HCT116 (cell line): ENCODE measurements around the gene COMTD1. TPM values are rescaled to one million over a fixed set of nuclear protein-coding genes. Genes with fewer than 3 reads are reported as not detected.
A peak's percentile ranks its signal among the peaks of the same experiment; 100 is the strongest.

Source experiments
- ATAC-seq: fragments of 200-7000 bp; cut with Tn5 transposase; 2 replicates; pipeline ENCODE4 v1.9.1; 2020; ENCODE audit warnings: mild to moderate bottlenecking, moderate library complexity
- BruUV-seq: library from RNA; stranded (reverse); fragments of 400-500 nt; replicated peaks from 2 replicates; lab custom pipeline; 2021; lab: Mats Ljungman, UMichigan
- CTCF ChIA-PET: fragments of 300-600 bp; sonication (Branson Sonifier 250); formaldehyde crosslinking; loops from one replicate; lab custom pipeline; 2021; ENCODE audit warnings: antibody characterized with exemption; lab: Charles Lee
- POLR2A ChIA-PET: fragments of 300-600, 350-600 bp; sonication (Branson Sonifier 250); formaldehyde crosslinking; loops from one replicate; lab custom pipeline; 2021; ENCODE audit warnings: antibody characterized with exemption; lab: Charles Lee
- RAD21 ChIA-PET, 2 experiments: fragments of 300-600 bp; sonication (Branson Sonifier 250); formaldehyde crosslinking; loops; one replicate each; lab custom pipeline; 2023; ENCODE audit warnings: low total read pairs in 2 of 2; ENCODE audit not compliant: uncharacterized antibody in 2 of 2, unreplicated experiment in 2 of 2, low non-redundant PET in 1 of 2; lab: Charles Lee
- DNase-seq: peaks from one replicate; pipeline ENCODE4 v3.0.0-alpha.2; 2010; ENCODE audit warnings: low read depth, low spot score
- H2AFZ ChIP-seq: fragments of 200-600 bp; shearing (Covaris generic), sonication (generic); 2 replicates; pipeline ENCODE4 v1.6.1; 2017; ENCODE audit warnings: low read depth, mixed run types, mixed read lengths, antibody characterized with exemption, low read length; ENCODE audit not compliant: poor library complexity, severe bottlenecking
- H3K27ac ChIP-seq: 2 replicates; pipeline ENCODE4 v1.5.1; 2012; ENCODE audit warnings: low read depth, low read length
- H3K27me3 ChIP-seq: fragments of 200-600 bp; sonication (generic); 2 replicates; pipeline ENCODE4 v1.6.1; 2016; ENCODE audit warnings: mixed run types, low read length, mixed read lengths; ENCODE audit not compliant: insufficient read depth
- H3K36me3 ChIP-seq, 2 experiments: fragments of 200-500 bp in 1 of 2; fragments of 200-600 bp in 1 of 2; sonication (Bioruptor generic) in 1 of 2; sonication (generic) in 1 of 2; 2 replicates each; pipeline versions ENCODE4 v1.5.1 to v1.6.1; 2014 to 2016; ENCODE audit warnings: low read length in 2 of 2, inconsistent platforms in 1 of 2, mixed read lengths in 1 of 2, mixed run types in 1 of 2; ENCODE audit not compliant: insufficient read depth in 2 of 2, control insufficient read depth in 1 of 2
- H3K4me1 ChIP-seq, 2 experiments: fragments of 200-600 bp in 1 of 2; sonication (generic) in 1 of 2; 2 replicates each; pipeline versions ENCODE4 v1.5.1 to v1.6.1; 2012 to 2017; ENCODE audit warnings: low read length in 2 of 2, inconsistent platforms in 1 of 2, mild to moderate bottlenecking in 1 of 2, mixed read lengths in 1 of 2, mixed run types in 1 of 2, moderate library complexity in 1 of 2; ENCODE audit not compliant: insufficient read depth in 2 of 2, control insufficient read depth in 1 of 2
- H3K4me2 ChIP-seq: fragments of 200-600 bp; sonication (generic); 2 replicates; pipeline ENCODE4 v1.6.1; 2017; ENCODE audit warnings: mixed run types, low read length, mixed read lengths
- H3K4me3 ChIP-seq, 2 experiments: fragments of 200-600 bp in 1 of 2; sonication (generic) in 1 of 2; replicated peaks in 1 of 2; 2 replicates each; pipeline ENCODE4 v1.5.1; 2011 to 2016; ENCODE audit warnings: low read length in 2 of 2, control low read depth in 1 of 2, low read depth in 1 of 2, mild to moderate bottlenecking in 1 of 2, mixed read lengths in 1 of 2, mixed run types in 1 of 2
- H3K79me2 ChIP-seq: fragments of 200-600 bp; sonication (generic); 2 replicates; pipeline ENCODE4 v1.6.1; 2017; ENCODE audit warnings: mild to moderate bottlenecking, mixed run types, low read length, moderate library complexity, mixed read lengths; ENCODE audit not compliant: insufficient read depth
- H3K9ac ChIP-seq: fragments of 200-600 bp; sonication (generic); 2 replicates; pipeline ENCODE4 v1.6.1; 2016; ENCODE audit warnings: low read length, mixed read lengths
- H3K9me2 ChIP-seq: fragments of 200-600 bp; sonication (generic), shearing (Covaris generic); 2 replicates; pipeline ENCODE4 v1.6.1; 2017; ENCODE audit warnings: mixed run types, mild to moderate bottlenecking, moderate library complexity; ENCODE audit not compliant: insufficient read depth
- H3K9me3 ChIP-seq, 2 experiments: fragments of 200-500 bp in 1 of 2; fragments of 200-600 bp in 1 of 2; sonication (Bioruptor generic) in 1 of 2; sonication (generic) in 1 of 2; 2 replicates each; pipeline ENCODE4 v1.6.1; 2014 to 2017; ENCODE audit warnings: low read length in 2 of 2, mixed read lengths in 2 of 2, inconsistent platforms in 1 of 2, low read depth in 1 of 2, mild to moderate bottlenecking in 1 of 2, mixed run types in 1 of 2, moderate library complexity in 1 of 2; ENCODE audit not compliant: control insufficient read depth in 1 of 2, insufficient read depth in 1 of 2
- H4K20me1 ChIP-seq: fragments of 200-600 bp; sonication (generic), shearing (Covaris generic); 2 replicates; pipeline ENCODE4 v1.6.1; 2017; ENCODE audit warnings: mixed run types, mild to moderate bottlenecking, moderate library complexity; ENCODE audit not compliant: insufficient read depth
- ATF3 ChIP-seq: IDR thresholded peaks from 2 replicates; pipeline ENCODE4 v1.6.1; 2012
- ELF1 ChIP-seq: IDR thresholded peaks from 2 replicates; pipeline ENCODE4 v1.6.1; 2012; ENCODE audit warnings: low read depth, borderline replicate concordance
- EZH2 ChIP-seq: fragments of 200-600 bp; sonication (generic); IDR thresholded peaks from 2 replicates; pipeline ENCODE4 v1.6.1; 2017; ENCODE audit warnings: antibody characterized with exemption, mixed run types
- EZH2phosphoT487 ChIP-seq: fragments of 200-600 bp; IDR thresholded peaks from 2 replicates; pipeline ENCODE4 v1.6.1; 2018; ENCODE audit warnings: antibody characterized with exemption, borderline replicate concordance
- REST ChIP-seq: IDR thresholded peaks from 2 replicates; pipeline ENCODE4 v1.6.1; 2012; ENCODE audit warnings: low read depth
- TCF7L2 ChIP-seq: IDR thresholded peaks from 2 replicates; pipeline ENCODE4 v1.7.0; 2011; ENCODE audit warnings: borderline replicate concordance, inconsistent platforms; ENCODE audit not compliant: insufficient read depth, insufficient read length; ENCODE audit errors: extremely low read depth
- intact Hi-C: fragments of 100-400 bp; cut with micrococcal nuclease; formaldehyde crosslinking; loops from 2 replicates; pipeline ENCODE4 v1.10.0; 2022
- total RNA-seq: library from RNA; stranded (reverse); gene quantifications from one replicate; pipeline ENCODE4 v1.2.1, GENCODE V29; 2021; ENCODE audit not compliant: unreplicated experiment

Gene COMTD1
- total RNA-seq, 1 experiment from 2014 or later, result 35.1 TPM

- Histone ChIP-seq H3K36me3 (no peaks in the 10 kb centered on the region), H3K4me1 (peaks cover 1 to 9% of the 10 kb centered on the region in 2 experiments), H4K20me1 (no peaks in the 10 kb centered on the region), H3K9me2 (no peaks in the 10 kb centered on the region), H3K79me2 (peaks cover 5% of the 10 kb centered on the region; the same call in 1 of the 2 replicates), H2AFZ (no peak overlapping the region), H3K4me3 (no peak overlapping the region), H3K27ac (no peak overlapping the region), H3K4me2 (no peak overlapping the region), H3K9ac (no peak overlapping the region), H3K9me3 (no peaks in the 10 kb centered on the region), H3K27me3 (no peaks in the 10 kb centered on the region)
- BruUV-seq, result no TSS peak
- ChIA-PET POLR2A (no interaction called here), RAD21 (no interaction called here), CTCF (no interaction called here)
- intact Hi-C loops, result no loop called here
- TF ChIP-seq REST (no peak), ATF3 (no peak), EZH2phosphoT487 (no peak), TCF7L2 (peak; percentile 61), ELF1 (no peak), EZH2 (no peak)
- ATAC-seq (peak; percentile 65), DNase-seq (no peak)
Measured at GRCh38 chr10:75281974-75282373, 46.2 kb upstream of the COMTD1 start.
